ENCODE results near the gene WDR18. TPM values are rescaled to one million over a fixed set of nuclear protein-coding genes. Genes with fewer than 3 reads are reported as not detected.

WDR18 gene
- total RNA-seq, 2 donors from 2014 or later: 26.5 to 81.5 TPM

DNA sequence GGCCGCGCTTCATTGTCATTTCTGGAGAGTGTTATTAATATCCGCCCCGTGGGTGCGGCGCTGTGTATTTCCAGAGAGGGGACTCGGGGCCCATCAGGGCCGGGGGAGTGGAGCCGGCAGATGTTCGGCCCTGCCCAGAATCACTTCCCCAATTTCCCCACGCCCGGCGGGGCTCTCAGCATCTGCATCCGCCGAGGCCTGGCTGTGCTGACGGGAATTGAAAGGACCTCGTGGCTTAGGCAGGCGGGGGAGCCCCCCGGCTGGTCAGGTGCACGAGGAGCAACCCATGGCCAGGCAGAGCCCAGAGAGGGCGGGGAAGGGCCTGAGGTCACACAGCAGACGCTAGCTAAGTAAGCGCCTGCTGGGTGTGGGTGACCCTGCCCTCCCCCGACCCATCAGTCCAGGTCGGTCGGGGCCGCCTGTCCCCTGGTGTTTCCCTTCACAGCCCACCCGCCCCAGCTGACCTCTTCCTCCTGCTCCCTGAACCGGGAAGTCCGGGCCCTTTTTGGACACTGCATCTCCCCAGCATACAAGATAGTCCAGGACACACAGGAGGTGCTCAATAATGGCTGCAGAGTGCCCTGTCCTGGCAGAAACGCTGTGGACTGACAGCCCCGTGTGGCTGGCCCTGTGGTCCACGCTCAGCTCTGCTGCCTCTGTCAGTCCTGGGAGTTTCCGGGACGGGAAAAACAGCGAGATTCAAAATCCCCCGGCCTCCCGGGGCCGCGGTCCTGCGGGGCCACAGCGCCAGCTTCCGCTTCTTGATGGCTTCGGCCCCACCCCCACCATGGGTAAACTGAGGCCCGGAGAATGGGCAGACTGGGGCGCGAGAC lies 36.2 kb upstream of the WDR18 start:
- peak; percentile 53 for DNase-seq
- Histone ChIP-seq H3K9ac (ENCODE audit: low read depth in 2 of 2, low read length in 2 of 2) (no peak overlapping the region), H3K4me1 (peaks cover 10% of the 10 kb centered on the region), H3K27ac (no peak overlapping the region), H3K9me3 (no peaks in the 10 kb centered on the region), H3K36me3 (no peaks in the 10 kb centered on the region), H3K4me3 (no peak overlapping the region), H3K27me3 (no peaks in the 10 kb centered on the region)
- intact Hi-C loops (cut with DNase I): no loop called here
- TF ChIP-seq, protein P1, sequence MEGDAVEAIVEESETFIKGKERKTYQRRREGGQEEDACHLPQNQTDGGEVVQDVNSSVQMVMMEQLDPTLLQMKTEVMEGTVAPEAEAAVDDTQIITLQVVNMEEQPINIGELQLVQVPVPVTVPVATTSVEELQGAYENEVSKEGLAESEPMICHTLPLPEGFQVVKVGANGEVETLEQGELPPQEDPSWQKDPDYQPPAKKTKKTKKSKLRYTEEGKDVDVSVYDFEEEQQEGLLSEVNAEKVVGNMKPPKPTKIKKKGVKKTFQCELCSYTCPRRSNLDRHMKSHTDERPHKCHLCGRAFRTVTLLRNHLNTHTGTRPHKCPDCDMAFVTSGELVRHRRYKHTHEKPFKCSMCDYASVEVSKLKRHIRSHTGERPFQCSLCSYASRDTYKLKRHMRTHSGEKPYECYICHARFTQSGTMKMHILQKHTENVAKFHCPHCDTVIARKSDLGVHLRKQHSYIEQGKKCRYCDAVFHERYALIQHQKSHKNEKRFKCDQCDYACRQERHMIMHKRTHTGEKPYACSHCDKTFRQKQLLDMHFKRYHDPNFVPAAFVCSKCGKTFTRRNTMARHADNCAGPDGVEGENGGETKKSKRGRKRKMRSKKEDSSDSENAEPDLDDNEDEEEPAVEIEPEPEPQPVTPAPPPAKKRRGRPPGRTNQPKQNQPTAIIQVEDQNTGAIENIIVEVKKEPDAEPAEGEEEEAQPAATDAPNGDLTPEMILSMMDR (IDR thresholded peaks at IDR 0.05): no peak

DNA sequence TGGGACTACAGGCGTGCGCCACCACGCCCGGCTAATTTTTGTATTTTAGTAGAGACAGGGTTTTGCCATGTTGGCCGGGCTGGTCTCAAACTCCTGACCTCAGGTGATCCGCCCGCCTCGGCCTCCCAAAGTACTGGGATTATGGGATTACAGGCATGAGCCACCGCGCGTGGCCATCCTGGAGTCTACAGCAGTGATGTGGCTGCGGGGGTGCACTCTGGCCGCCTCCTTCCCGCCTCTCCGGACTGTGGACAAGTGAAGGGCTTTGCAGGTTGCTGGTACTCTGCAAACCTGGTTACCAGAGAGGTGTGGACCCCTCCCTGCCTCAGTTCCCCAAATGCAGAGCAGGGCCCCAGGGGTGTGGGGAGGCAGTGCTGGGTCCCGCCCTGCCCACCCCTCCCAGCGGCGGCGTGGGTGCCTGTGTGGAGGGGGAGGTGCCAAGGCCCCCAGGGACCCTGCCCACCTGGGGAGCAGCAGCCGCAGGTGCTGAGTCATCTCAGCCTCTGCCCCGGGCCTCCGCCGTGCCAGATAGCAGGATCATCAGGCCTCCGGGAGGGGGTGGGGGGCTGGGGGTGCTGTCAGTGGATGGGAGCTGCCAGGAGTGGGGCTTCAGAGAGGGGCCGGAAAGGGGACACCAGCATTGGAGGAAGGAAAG lies 35.2 kb upstream of the WDR18 start:
- Histone ChIP-seq H3K36me3 (no peaks in the 10 kb centered on the region), H3K9ac (ENCODE audit: low read depth in 2 of 2, low read length in 2 of 2) (no peak overlapping the region), H3K9me3 (no peaks in the 10 kb centered on the region), H3K4me1 (peaks cover 14% of the 10 kb centered on the region), H3K27me3 (no peaks in the 10 kb centered on the region), H3K4me3 (no peak overlapping the region), H3K27ac (no peak overlapping the region)
- no peak for DNase-seq
- TF ChIP-seq, protein P1 (IDR thresholded peaks at IDR 0.05): no peak
- intact Hi-C loops (cut with DNase I): no loop called here

DNA sequence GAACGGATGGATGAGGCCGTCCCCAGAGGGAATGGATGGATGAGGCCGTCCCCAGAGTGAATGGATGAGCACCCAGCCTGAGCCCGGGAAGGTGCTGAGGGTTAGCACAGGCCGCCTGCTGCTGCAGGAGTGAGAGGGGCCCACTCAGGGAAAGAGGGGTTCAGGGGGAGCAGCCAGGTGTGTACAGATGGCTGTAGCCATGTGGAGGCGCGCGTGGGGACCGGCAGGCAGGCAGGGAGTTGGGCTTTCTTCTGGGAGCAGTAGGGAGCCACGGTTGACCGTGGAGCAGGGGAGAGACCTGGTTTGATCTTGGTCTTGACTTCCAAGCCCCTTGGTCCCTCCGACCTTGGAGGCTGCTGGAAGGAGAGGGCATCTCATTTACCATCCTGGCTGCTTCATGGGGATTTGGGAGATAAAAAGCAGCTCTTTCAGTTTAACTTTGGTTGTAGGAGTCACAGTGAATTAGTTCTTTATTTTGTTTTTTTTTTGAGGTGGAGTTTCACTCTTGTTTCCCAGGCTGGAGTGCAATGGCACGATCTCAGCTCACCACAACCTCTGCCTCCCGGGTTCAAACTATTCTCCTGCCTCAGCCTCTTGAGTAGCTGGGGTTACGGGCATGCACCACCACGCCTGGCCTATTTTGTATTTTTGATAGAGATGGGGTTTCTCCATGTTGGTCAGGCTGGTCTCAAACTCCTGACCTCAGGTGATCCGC lies 33.6 kb upstream of the WDR18 start:
- TF ChIP-seq, protein P1 (IDR thresholded peaks at IDR 0.05): no peak
- H3K27ac ChIP-seq: no peak overlapping the region

DNA sequence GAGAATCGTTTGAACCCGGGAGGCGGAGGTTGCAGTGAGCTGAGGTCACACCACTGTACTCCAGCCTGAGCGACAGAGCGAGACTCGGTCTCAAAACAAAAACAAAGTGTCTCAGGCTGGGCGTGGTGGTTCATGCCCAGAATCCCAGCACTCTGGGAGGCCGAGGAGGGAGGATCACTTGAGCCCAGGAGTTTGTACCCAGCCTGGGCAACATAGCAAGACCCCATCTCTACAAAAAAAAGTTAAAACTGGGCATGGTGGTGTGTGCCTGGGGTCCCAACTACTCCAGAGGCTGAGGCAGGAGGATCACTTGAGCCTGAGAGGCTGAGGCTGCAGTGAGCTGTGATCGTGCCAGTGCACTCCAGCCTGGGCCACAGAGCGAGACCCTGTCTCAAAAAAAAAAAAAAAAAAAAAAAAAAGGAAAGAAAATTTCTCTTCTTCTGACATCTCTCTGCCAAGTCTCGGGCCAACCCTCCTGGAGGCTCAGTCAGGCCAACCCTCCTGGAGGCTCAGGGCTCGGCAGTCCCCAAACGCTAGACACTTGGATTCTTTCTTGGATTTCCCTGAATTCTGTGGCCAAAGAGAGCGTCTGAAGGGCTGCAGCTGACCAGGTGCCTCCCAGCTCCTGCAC lies 32.0 kb upstream of the WDR18 start:
- H3K9ac ChIP-seq (ENCODE audit: low read depth in 2 of 2, low read length in 2 of 2): peak overlapping the region in 1 of 2 donors; percentile 57
- H3K4me1 ChIP-seq: peaks cover 19% of the 10 kb centered on the region

More for the DNA sequence above, 33.6 kb upstream of the WDR18 start:
- peaks cover 11% of the 10 kb centered on the region for H3K4me1 ChIP-seq
- H3K27me3 ChIP-seq: no peaks in the 10 kb centered on the region
- intact Hi-C loops (cut with DNase I): no loop called here
- no peak overlapping the region for H3K9ac ChIP-seq (ENCODE audit: low read depth in 2 of 2, low read length in 2 of 2)
- H3K4me3 ChIP-seq: no peak overlapping the region
- no peaks in the 10 kb centered on the region for H3K9me3 ChIP-seq
- H3K36me3 ChIP-seq: no peaks in the 10 kb centered on the region
- no peak for DNase-seq

More for the DNA sequence above, 32.0 kb upstream of the WDR18 start:
- no peak for DNase-seq
- Histone ChIP-seq H3K36me3 (no peaks in the 10 kb centered on the region), H3K4me3 (no peak overlapping the region), H3K9me3 (no peaks in the 10 kb centered on the region), H3K27me3 (no peaks in the 10 kb centered on the region), H3K27ac (no peak overlapping the region)
- intact Hi-C loops (cut with DNase I): no loop called here
- TF ChIP-seq, protein P1 (IDR thresholded peaks at IDR 0.05): no peak

All from colonic mucosa (tissue), 4 donors.